Gastrocnemius medialis (tissue), 4 donors: ENCODE measurements around the gene SLC35G2.

Experiments used
- CTCF ChIP-seq, 5 experiments: fragments of 450-650 bp in 3 of 5; fragments of 200-600 bp in 2 of 5; sonication (generic) in 2 of 5; IDR thresholded peaks in 4 of 5; conservative IDR thresholded peaks in 1 of 5; 1 replicate in 4 of 5; 2 replicates in 1 of 5; pipeline ENCODE4 v1.5.1; 2016 to 2019; ENCODE audit warnings: antibody characterized with exemption in 5 of 5, mild to moderate bottlenecking in 3 of 5, moderate library complexity in 3 of 5
- POLR2A ChIP-seq, 2 donors: fragments of 450-650 bp; IDR thresholded peaks; one replicate each; pipeline ENCODE4 v1.6.1; 2017; ENCODE audit warnings: antibody characterized with exemption in 2 of 2, mild to moderate bottlenecking in 2 of 2, moderate library complexity in 2 of 2

GRCh38 chr3:136788154-136788553 is 30.8 kb upstream of the SLC35G2 start:
- TF ChIP-seq CTCF (IDR thresholded peaks at IDR 0.05 in 4 of 5, conservative IDR thresholded peaks at IDR 0.05 in 1 of 5) (no peak), POLR2A (IDR thresholded peaks at IDR 0.05) (no peak)
